GM23338 (cell line): ENCODE data around the gene ACOD1.

Source experiments
- CREB1 ChIP-seq: fragments of 250-450 bp; sonication (Bioruptor Pico); IDR thresholded peaks from 2 replicates; pipeline ENCODE4 v1.5.0; 2020; ENCODE audit warnings: low read depth, mild to moderate bottlenecking, moderate library complexity
- EZH2 ChIP-seq: fragments of 200-600 bp; sonication (generic); IDR thresholded peaks from one replicate; pipeline ENCODE4 v1.8.0; 2017; ENCODE audit warnings: antibody characterized with exemption, mild to moderate bottlenecking, low read depth; ENCODE audit not compliant: unreplicated experiment
- EZH2phosphoT487 ChIP-seq: fragments of 200-600 bp; sonication (generic); IDR thresholded peaks from one replicate; pipeline ENCODE4 v1.8.1; 2018; ENCODE audit warnings: antibody characterized with exemption; ENCODE audit not compliant: unreplicated experiment
- JUNB ChIP-seq: IDR thresholded peaks from one replicate; pipeline ENCODE4 v1.6.1; 2016; ENCODE audit warnings: antibody characterized with exemption; ENCODE audit not compliant: unreplicated experiment
- POLR2AphosphoS5 ChIP-seq: IDR thresholded peaks from 2 replicates; pipeline ENCODE4 v1.6.1; 2016; ENCODE audit warnings: antibody characterized with exemption, low read depth
- STAT1 ChIP-seq: IDR thresholded peaks from one replicate; pipeline ENCODE4 v1.6.1; 2016; ENCODE audit warnings: antibody characterized with exemption; ENCODE audit not compliant: unreplicated experiment
- ZNF331 ChIP-seq: fragments of 250-450 bp; sonication (Bioruptor Pico); IDR thresholded peaks from 2 replicates; pipeline ENCODE4 v1.5.0; 2020; ENCODE audit warnings: low read depth, mild to moderate bottlenecking, moderate library complexity
- TF ChIP-seq, protein P1 (sequence below), 2 experiments: fragments of 200-600 bp in 1 of 2; sonication (generic) in 1 of 2; conservative IDR thresholded peaks; 2 replicates each; pipeline versions ENCODE4 v1.5.1 to v1.6.1; 2016 to 2017; ENCODE audit warnings: antibody characterized with exemption in 2 of 2, low read depth in 2 of 2, mild to moderate bottlenecking in 2 of 2, moderate library complexity in 1 of 2
- TF ChIP-seq, protein P2 (sequence below): IDR thresholded peaks from one replicate; pipeline ENCODE4 v1.6.1; 2018; ENCODE audit warnings: antibody characterized with exemption; ENCODE audit not compliant: unreplicated experiment

DNA sequence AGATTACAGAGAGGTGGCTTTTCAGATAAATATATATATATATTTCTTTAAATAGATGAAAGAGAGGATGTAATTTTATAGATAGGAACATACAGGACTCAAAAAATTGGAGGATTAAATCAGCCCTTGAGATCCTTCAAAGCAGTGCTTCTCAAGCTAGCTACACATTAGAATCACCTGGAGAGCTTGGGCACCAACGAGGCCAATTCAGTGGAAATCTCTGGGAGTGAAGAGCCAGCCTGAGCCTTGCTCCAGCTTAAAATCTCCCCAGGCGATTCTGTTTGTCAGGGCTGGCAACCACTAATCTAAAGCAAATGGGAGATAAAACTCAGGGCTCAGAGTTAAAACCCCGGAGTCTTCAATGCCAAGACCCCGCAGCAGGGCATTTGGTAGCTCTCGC lies 28.6 kb downstream of the ACOD1 start:
- TF ChIP-seq, protein P1, sequence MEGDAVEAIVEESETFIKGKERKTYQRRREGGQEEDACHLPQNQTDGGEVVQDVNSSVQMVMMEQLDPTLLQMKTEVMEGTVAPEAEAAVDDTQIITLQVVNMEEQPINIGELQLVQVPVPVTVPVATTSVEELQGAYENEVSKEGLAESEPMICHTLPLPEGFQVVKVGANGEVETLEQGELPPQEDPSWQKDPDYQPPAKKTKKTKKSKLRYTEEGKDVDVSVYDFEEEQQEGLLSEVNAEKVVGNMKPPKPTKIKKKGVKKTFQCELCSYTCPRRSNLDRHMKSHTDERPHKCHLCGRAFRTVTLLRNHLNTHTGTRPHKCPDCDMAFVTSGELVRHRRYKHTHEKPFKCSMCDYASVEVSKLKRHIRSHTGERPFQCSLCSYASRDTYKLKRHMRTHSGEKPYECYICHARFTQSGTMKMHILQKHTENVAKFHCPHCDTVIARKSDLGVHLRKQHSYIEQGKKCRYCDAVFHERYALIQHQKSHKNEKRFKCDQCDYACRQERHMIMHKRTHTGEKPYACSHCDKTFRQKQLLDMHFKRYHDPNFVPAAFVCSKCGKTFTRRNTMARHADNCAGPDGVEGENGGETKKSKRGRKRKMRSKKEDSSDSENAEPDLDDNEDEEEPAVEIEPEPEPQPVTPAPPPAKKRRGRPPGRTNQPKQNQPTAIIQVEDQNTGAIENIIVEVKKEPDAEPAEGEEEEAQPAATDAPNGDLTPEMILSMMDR (conservative IDR thresholded peaks at IDR 0.05; ENCODE audit: low read depth in 2 of 2): no peak
- TF ChIP-seq JUNB (no peak), EZH2 (no peak), CREB1 (CRISPR knock-in tag) (no peak), POLR2AphosphoS5 (no peak), EZH2phosphoT487 (no peak), ZNF331 (no peak), STAT1 (no peak)
- TF ChIP-seq, protein P2, sequence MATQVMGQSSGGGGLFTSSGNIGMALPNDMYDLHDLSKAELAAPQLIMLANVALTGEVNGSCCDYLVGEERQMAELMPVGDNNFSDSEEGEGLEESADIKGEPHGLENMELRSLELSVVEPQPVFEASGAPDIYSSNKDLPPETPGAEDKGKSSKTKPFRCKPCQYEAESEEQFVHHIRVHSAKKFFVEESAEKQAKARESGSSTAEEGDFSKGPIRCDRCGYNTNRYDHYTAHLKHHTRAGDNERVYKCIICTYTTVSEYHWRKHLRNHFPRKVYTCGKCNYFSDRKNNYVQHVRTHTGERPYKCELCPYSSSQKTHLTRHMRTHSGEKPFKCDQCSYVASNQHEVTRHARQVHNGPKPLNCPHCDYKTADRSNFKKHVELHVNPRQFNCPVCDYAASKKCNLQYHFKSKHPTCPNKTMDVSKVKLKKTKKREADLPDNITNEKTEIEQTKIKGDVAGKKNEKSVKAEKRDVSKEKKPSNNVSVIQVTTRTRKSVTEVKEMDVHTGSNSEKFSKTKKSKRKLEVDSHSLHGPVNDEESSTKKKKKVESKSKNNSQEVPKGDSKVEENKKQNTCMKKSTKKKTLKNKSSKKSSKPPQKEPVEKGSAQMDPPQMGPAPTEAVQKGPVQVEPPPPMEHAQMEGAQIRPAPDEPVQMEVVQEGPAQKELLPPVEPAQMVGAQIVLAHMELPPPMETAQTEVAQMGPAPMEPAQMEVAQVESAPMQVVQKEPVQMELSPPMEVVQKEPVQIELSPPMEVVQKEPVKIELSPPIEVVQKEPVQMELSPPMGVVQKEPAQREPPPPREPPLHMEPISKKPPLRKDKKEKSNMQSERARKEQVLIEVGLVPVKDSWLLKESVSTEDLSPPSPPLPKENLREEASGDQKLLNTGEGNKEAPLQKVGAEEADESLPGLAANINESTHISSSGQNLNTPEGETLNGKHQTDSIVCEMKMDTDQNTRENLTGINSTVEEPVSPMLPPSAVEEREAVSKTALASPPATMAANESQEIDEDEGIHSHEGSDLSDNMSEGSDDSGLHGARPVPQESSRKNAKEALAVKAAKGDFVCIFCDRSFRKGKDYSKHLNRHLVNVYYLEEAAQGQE: no peak
